ENCODE measurements around the gene GABRR3. TPM values are rescaled to one million over a fixed set of nuclear protein-coding genes. Genes with fewer than 3 reads are reported as not detected.

GABRR3 gene
- total RNA-seq, 6 experiments from 2014 or later: not detected

GRCh38 chr3:98005438-98005837 lies 29.7 kb downstream of the GABRR3 start:
- Mint-ChIP-seq H3K9me3 (no peaks in the 10 kb centered on the region), H3K27me3 (ENCODE audit: insufficient read depth) (peaks cover 7% of the 10 kb centered on the region), H3K36me3 (ENCODE audit: low read depth) (no peaks in the 10 kb centered on the region), H3K4me3 (no peak overlapping the region), H3K27ac (no peak overlapping the region), H3K4me1 (ENCODE audit: low read depth) (no peaks in the 10 kb centered on the region)
- DNase-seq: no peak
- TF ChIP-seq CTCF (IDR thresholded peaks at IDR 0.05): no peak

DNA sequence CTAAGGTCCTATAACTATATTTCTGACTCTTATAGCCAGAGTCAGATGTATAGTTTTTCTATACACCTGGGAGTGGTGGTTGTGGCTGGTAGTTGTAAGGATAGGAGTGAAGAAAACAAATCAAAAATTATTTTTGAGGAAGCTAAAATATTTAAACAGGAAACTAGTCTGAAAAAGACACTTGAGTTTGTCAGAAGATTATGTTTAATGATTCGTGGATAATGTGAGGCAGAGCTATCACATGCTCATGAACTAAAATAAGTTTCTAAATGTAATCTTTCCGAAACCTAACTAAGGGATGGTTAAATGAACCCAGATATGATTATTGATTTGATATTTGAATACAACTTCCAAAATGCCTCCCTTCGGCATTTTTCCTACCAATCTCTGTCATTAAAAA lies 30.4 kb downstream of the GABRR3 start:
- TF ChIP-seq CTCF (IDR thresholded peaks at IDR 0.05): no peak
- Mint-ChIP-seq H3K36me3 (ENCODE audit: low read depth) (no peaks in the 10 kb centered on the region), H3K9me3 (no peaks in the 10 kb centered on the region), H3K4me3 (no peak overlapping the region), H3K27me3 (ENCODE audit: insufficient read depth) (peaks cover 7% of the 10 kb centered on the region), H3K27ac (no peak overlapping the region), H3K4me1 (ENCODE audit: low read depth) (no peaks in the 10 kb centered on the region)
- DNase-seq: no peak

DNA sequence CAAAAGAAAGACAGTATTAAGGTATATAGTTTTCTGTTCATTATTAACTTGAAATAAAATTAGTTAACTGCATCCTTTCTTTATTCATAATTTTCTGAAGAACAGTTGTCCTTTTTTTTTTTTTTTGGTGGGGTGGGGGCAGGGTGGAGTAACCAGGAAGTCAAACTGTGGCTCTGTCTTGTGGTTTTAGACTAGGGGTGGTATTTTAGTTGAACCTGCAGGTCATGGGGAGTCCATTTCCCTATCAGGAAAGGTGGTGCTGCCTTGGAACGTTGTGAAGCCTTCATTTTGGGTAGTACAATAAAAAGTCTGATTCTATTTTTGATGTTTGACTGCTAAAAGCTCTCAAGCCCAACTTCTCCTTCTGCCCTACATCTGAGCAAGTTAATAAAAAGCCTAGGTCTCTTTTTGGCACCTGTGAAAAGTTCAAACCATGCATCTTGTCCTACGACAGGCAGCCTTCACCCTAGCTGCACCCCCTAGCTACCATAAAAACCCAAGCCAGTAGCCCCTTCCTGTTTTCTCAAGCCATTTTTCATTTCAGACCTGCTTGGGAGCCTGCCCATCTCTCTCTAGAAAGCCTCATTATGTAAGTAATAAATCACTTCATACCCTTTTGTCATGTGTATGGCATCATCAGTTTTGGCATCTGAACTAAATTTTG lies 31.7 kb downstream of the GABRR3 start:
- Mint-ChIP-seq H3K4me1 (ENCODE audit: low read depth) (no peaks in the 10 kb centered on the region), H3K36me3 (ENCODE audit: low read depth) (no peaks in the 10 kb centered on the region), H3K27me3 (ENCODE audit: insufficient read depth) (peaks cover 7% of the 10 kb centered on the region), H3K4me3 (no peak overlapping the region), H3K9me3 (no peaks in the 10 kb centered on the region), H3K27ac (no peak overlapping the region)
- TF ChIP-seq CTCF (IDR thresholded peaks at IDR 0.05): no peak
- DNase-seq: no peak

- no peak for TF ChIP-seq CTCF (IDR thresholded peaks at IDR 0.05)
- Mint-ChIP-seq H3K4me1 (ENCODE audit: low read depth) (no peaks in the 10 kb centered on the region), H3K27ac (no peak overlapping the region), H3K4me3 (no peak overlapping the region), H3K9me3 (no peaks in the 10 kb centered on the region), H3K36me3 (ENCODE audit: low read depth) (no peaks in the 10 kb centered on the region), H3K27me3 (ENCODE audit: insufficient read depth) (peaks cover 7% of the 10 kb centered on the region)
- no peak for DNase-seq
These were observed 32.4 kb downstream of the GABRR3 start for GRCh38 chr3:98002717-98003116.

DNA sequence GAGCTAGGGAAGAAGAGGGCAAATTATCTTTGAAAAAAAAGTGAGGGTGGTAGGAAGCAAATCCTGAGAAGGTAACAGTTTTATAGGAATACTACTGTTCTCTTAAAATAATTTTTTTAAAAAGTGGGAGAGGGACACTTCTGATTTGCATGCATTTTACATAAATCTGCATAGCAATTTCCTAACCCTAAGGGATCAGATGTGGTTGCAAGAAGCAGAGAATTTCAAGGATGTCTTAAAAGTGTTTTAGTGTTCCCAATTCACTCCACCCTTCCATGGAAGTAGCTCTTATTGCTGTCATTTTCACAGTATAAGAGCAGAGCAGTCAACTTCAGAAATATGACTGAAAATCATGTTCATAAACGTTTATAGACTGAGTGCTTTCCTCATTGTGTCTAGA lies 35.1 kb downstream of the GABRR3 start:
- H3K4me3 Mint-ChIP-seq: no peak overlapping the region
- no peaks in the 10 kb centered on the region for H3K4me1 Mint-ChIP-seq (ENCODE audit: low read depth)
- peaks cover 5% of the 10 kb centered on the region for H3K27me3 Mint-ChIP-seq (ENCODE audit: insufficient read depth)
- DNase-seq: no peak
- TF ChIP-seq CTCF (IDR thresholded peaks at IDR 0.05): no peak
- no peaks in the 10 kb centered on the region for H3K9me3 Mint-ChIP-seq
- H3K27ac Mint-ChIP-seq: no peak overlapping the region
- no peaks in the 10 kb centered on the region for H3K36me3 Mint-ChIP-seq (ENCODE audit: low read depth)

DNA sequence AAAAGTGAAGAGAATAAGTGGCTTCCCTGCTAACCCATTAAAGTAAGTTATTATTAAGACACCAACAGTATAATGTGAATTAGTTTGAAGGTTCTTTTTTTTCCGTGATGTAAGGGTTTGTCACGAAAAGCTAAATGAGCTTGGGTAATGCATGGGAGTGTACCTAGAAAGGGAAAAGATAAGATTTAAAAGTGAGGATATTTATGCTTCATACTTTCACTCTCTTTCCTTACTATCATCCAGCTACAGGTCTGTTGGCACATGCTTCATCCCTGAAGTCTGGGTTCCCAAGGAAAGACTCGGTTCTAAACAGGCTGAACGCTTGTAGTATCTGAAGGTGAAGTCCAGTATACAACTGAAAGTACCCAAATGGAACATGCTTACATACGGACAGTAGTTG lies 36.0 kb downstream of the GABRR3 start:
- no peaks in the 10 kb centered on the region for H3K9me3 Mint-ChIP-seq
- no peaks in the 10 kb centered on the region for H3K36me3 Mint-ChIP-seq (ENCODE audit: low read depth)

More for the DNA sequence above, 36.0 kb downstream of the GABRR3 start:
- H3K4me3 Mint-ChIP-seq: no peak overlapping the region
- H3K4me1 Mint-ChIP-seq (ENCODE audit: low read depth): no peaks in the 10 kb centered on the region
- no peak for TF ChIP-seq CTCF (IDR thresholded peaks at IDR 0.05)
- DNase-seq: no peak
- no peak overlapping the region for H3K27ac Mint-ChIP-seq
- peaks cover 5% of the 10 kb centered on the region for H3K27me3 Mint-ChIP-seq (ENCODE audit: insufficient read depth)

Measured in HFFc6 (cell line).